ENCODE data around the gene ZNF521. TPM values are rescaled to one million over a fixed set of nuclear protein-coding genes. Genes with fewer than 3 reads are reported as not detected.

Gene ZNF521
- total RNA-seq, 2 donors from 2014 or later: 3.8 to 5.3 TPM

DNA sequence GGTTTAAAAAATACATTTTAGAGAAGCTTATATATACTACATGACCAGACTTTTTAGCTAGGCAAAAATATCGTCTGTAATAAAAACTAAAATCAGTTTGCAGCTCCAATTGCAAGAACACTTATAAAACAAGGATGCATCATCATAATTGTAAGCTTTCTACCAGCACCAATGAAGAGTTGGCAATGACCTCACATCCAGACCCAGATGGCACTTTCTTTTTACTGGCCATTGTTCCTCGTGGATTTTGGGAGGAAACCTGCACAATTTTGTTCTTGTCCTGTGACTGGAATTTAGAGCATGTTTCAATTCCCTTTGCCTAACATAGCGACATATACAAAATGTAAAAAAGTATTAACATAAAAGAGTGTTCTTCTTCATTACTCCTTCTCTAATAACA is 174.3 kb downstream of the ZNF521 start:
- DNase-seq: no peak
- Histone ChIP-seq H3K4me1 (no peaks in the 10 kb centered on the region), H3K27ac (no peak overlapping the region), H3K27me3 (no peaks in the 10 kb centered on the region), H3K9ac (ENCODE audit: low read depth in 2 of 2, low read length in 2 of 2) (no peak overlapping the region), H3K4me3 (no peak overlapping the region), H3K9me3 (no peaks in the 10 kb centered on the region), H3K36me3 (no peaks in the 10 kb centered on the region)
- TF ChIP-seq, protein P1, sequence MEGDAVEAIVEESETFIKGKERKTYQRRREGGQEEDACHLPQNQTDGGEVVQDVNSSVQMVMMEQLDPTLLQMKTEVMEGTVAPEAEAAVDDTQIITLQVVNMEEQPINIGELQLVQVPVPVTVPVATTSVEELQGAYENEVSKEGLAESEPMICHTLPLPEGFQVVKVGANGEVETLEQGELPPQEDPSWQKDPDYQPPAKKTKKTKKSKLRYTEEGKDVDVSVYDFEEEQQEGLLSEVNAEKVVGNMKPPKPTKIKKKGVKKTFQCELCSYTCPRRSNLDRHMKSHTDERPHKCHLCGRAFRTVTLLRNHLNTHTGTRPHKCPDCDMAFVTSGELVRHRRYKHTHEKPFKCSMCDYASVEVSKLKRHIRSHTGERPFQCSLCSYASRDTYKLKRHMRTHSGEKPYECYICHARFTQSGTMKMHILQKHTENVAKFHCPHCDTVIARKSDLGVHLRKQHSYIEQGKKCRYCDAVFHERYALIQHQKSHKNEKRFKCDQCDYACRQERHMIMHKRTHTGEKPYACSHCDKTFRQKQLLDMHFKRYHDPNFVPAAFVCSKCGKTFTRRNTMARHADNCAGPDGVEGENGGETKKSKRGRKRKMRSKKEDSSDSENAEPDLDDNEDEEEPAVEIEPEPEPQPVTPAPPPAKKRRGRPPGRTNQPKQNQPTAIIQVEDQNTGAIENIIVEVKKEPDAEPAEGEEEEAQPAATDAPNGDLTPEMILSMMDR (IDR thresholded peaks at IDR 0.05): no peak
- intact Hi-C loops (cut with DNase I): no loop called here

DNA sequence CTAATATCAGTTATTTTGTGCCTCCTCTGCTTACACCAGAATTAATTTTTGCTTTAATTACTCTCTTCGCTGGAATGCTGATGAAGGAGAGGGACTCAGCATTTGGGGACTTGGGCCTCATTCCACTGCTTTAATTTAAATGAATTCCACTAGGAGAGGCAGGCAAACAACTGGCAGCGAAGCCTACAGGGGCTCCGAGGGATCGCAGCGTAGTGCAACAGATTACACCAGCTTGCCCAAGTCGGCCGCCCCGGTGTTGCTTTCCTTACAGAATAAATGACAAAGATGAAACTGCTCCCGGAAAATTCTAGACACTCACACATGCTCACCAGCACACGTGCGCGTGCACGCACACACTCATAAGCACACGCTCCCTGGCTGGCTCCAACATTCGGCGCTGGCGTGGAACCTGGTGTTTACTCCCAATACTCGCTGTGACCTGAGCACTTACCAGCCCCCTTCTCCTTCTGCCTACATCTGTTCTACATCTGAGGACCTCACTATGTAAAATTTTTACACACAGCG is 175.4 kb downstream of the ZNF521 start:
- DNase-seq: no peak
- no peak overlapping the region for H3K4me3 ChIP-seq
- H3K27me3 ChIP-seq: no peaks in the 10 kb centered on the region
- H3K36me3 ChIP-seq: no peaks in the 10 kb centered on the region
- H3K4me1 ChIP-seq: no peaks in the 10 kb centered on the region
- no peaks in the 10 kb centered on the region for H3K9me3 ChIP-seq
- no peak overlapping the region for H3K9ac ChIP-seq (ENCODE audit: low read depth in 2 of 2, low read length in 2 of 2)
- H3K27ac ChIP-seq: no peak overlapping the region
- TF ChIP-seq, protein P1 (IDR thresholded peaks at IDR 0.05): no peak
- intact Hi-C loops (cut with DNase I): no loop called here

DNA sequence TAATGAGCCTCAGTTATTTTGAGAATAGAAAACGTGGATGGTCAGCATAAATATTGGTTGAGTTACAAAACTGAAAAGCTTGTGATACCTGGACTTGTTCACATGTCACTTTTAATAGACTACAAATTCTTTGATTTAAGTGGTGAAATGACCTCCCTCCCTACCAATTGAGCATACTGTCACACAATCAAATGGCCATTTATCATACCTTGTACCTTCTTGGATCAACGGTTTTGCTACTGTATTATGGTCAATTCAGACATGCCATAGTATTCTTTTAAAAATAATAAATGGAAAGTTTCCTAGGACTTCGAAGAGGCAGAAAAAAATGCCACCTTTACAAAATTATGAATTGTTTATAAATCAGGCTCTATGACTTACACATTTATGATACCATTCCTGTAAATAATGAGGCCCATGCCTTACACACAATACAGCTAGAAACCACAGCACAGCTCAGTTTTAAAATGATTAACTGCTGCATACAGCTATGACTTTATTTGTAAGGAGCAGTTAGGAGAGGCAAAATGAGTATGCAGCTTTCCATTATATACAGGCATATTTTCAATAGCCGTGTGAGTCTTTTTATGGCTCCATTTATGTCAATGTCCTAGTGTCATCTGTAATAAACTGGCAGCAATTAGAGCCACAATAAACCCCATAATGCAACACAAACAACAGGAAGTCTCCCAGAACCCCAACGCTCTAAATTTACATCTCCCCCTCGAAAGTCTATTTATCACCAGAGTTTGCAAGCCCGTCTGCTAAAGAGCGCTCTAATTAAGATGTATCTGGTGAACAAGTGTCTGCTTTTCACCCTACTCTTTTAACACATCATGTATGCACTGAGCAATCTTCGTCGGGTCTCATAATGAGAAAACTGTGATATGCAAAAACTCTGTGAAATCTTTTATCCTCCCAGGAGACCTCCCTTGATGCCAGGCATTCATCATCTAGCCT is 176.1 kb downstream of the ZNF521 start:
- no peaks in the 10 kb centered on the region for H3K36me3 ChIP-seq
- H3K4me1 ChIP-seq: no peaks in the 10 kb centered on the region
- TF ChIP-seq, protein P1 (IDR thresholded peaks at IDR 0.05): no peak
- intact Hi-C loops (cut with DNase I): no loop called here
- no peak overlapping the region for H3K4me3 ChIP-seq
- no peak overlapping the region for H3K9ac ChIP-seq (ENCODE audit: low read depth in 2 of 2, low read length in 2 of 2)
- no peaks in the 10 kb centered on the region for H3K27me3 ChIP-seq
- no peaks in the 10 kb centered on the region for H3K9me3 ChIP-seq
- H3K27ac ChIP-seq: no peak overlapping the region
- no peak for DNase-seq

DNA sequence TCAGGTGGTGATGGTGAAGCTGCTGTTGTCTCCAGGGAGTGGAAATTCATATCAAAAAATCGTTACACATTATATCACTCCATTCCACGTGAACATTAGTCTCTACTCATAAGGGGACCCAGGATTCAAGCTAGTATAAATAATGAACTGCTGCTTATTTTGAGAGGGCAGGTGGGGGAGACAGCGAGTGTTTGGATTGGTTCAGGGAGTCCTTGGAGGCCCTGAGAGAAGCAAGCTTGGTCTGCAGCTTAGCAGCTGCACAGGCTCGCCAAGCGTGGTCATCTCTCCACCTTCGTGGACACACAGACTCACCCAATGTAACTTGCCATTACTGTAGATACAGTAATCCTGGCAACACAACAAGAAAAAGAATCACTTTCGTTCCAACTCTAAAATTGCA is 177.6 kb downstream of the ZNF521 start:
- TF ChIP-seq, protein P1 (IDR thresholded peaks at IDR 0.05): no peak
- DNase-seq: no peak
- H3K4me3 ChIP-seq: no peak overlapping the region
- no peak overlapping the region for H3K9ac ChIP-seq (ENCODE audit: low read depth in 2 of 2, low read length in 2 of 2)
- H3K9me3 ChIP-seq: no peaks in the 10 kb centered on the region
- no peaks in the 10 kb centered on the region for H3K27me3 ChIP-seq
- no peak overlapping the region for H3K27ac ChIP-seq
- H3K4me1 ChIP-seq: no peaks in the 10 kb centered on the region
- H3K36me3 ChIP-seq: no peaks in the 10 kb centered on the region
- intact Hi-C loops (cut with DNase I): no loop called here

DNA sequence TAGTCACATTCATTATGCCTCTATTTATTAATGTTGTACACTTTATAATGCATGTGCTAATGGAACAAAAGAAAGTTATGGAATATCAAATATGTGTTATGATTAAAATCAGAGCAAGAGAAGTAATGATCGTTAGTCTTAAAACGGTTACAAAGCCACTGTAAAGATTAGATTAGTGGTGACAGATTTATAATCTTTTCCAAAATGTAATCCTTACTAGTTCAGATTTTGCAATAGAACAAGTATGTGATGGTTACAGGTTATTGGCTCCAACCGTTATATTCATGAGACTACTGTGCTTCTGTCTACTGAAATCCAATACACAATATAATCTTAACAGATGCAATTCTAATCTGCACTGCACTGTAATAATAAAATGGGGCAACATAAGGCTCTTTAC is 180.6 kb downstream of the ZNF521 start:
- Histone ChIP-seq H3K9me3 (no peaks in the 10 kb centered on the region), H3K9ac (ENCODE audit: low read depth in 2 of 2, low read length in 2 of 2) (no peak overlapping the region), H3K4me3 (no peak overlapping the region), H3K27ac (no peak overlapping the region), H3K36me3 (no peaks in the 10 kb centered on the region), H3K27me3 (no peaks in the 10 kb centered on the region), H3K4me1 (no peaks in the 10 kb centered on the region)
- TF ChIP-seq, protein P1 (IDR thresholded peaks at IDR 0.05): no peak
- DNase-seq: no peak
- intact Hi-C loops (cut with DNase I): no loop called here

Measured in colonic mucosa (tissue), 4 donors.